CD4-positive, alpha-beta T cell treated with Interleukin-6 for 4 hours (primary cell): ENCODE results near the gene AHCYL1.
"Not testable (repeated sequence)": the region's sequence is repeated elsewhere in the genome, so short reads cannot be mapped to it uniquely, and the experiment has no call there.

Experiments
- DNase-seq: peaks from one replicate; pipeline ENCODE4 v3.0.0-alpha.2; 2020; ENCODE audit warnings: mixed read lengths

The AHCYL1 gene

DNA sequence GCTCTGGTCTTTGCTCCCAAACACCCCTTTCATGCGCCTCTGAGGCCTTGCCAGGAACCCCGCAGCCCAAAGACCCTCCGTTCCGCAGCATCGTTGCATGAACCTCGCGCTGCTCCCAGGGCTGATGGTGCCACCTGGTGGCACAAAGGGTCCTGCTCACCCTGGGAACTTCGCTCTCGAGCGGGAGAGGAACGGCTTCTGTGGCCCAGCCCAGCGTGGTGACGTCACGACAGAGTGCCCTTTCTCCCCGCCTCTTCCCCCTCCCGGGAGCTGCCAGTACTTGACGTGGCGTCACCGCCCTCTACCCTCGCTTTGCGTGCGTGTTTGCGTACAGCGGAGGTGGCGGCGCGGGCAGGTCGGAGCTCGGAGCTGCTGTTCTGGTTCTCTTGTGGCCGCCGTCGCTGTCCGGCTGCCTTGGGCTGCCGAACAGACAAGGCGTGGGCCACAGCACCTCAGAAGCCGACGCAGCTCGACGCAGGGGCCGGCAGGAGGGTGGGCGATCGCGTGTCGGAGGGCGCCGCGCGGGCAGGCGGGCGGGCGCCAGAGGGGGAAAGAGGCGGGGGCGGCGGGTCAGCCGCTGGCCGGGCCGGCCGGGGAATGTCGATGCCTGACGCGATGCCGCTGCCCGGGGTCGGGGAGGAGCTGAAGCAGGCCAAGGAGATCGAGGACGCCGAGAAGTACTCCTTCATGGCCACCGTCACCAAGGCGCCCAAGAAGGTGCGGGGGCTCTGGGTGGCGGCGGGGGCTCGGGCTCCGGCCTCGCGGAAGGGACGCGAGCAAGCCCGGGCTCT, at the start of gene AHCYL1:
Gene AHCYL1 (plus strand): TSS at position 310 of the 791 bp plus-strand sequence. CDS start 288 bp downstream, at position 598.
- peak; percentile 100 for DNase-seq

GRCh38 chr1:109935451-109935900, 49.1 kb upstream of the AHCYL1 start:
- DNase-seq: no peak

DNA sequence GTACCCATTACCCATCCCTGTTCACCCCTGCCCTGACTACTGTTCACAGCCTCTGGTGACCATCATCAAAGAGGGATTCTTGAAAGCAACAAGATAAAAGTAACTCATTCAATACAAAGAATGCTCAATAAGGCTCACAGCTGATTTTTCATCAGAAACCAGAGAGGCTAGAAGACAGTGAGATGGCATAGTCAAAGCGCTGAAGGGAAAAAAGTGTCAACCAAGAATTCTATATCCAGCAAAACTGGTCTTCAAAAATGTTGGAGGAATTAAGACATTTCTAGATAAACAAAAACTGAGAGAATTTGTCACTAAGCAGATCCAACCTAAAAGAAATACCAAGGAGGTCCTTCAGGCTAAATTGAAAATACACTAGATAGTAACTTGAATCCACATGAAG, 46.8 kb upstream of the AHCYL1 start:
- no peak for DNase-seq

DNA sequence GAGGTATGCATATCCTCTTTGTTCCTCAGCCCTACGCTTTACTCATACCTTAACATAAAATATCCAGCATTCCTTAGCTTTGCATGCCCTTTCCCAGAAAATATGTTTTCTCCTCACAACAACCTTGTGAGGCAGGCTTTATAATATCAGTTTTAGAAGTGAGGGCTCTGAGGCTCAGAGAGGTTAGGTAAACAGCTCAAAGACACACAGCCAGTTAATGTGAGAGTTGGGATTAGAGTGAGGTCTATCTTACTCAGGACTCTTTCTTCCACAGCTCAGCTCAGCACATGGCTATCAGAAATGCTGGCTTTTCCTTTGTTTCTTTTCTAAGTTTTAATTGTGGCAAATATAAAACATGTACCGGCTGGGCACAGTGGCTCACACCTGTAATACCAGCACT, 46.0 kb upstream of the AHCYL1 start:
- DNase-seq: no peak

- DNase-seq: no peak
These were observed 42.1 kb upstream of the AHCYL1 start for GRCh38 chr1:109942434-109942833.

- DNase-seq: no peak
These were observed 40.0 kb upstream of the AHCYL1 start for GRCh38 chr1:109944541-109944940.

GRCh38 chr1:109946511-109946910, 38.1 kb upstream of the AHCYL1 start:
- no peak for DNase-seq

- no peak for DNase-seq
These were observed 36.8 kb upstream of the AHCYL1 start for GRCh38 chr1:109947582-109948284.

GRCh38 chr1:109948285-109948630, 36.3 kb upstream of the AHCYL1 start:
- no peak for DNase-seq

- DNase-seq: no peak
These were observed 34.5 kb upstream of the AHCYL1 start for GRCh38 chr1:109950038-109950437.

- no peak for DNase-seq
These were observed 34.1 kb upstream of the AHCYL1 start for GRCh38 chr1:109950509-109950908.

GRCh38 chr1:109951501-109951900, 33.1 kb upstream of the AHCYL1 start:
- not testable (repeated sequence) for DNase-seq

GRCh38 chr1:109954041-109954512, 30.5 kb upstream of the AHCYL1 start:
- no peak for DNase-seq

- DNase-seq: no peak
These were observed 25.0 kb upstream of the AHCYL1 start for GRCh38 chr1:109959632-109959973.

GRCh38 chr1:109959974-109960744, 24.4 kb upstream of the AHCYL1 start:
- DNase-seq: no peak

DNA sequence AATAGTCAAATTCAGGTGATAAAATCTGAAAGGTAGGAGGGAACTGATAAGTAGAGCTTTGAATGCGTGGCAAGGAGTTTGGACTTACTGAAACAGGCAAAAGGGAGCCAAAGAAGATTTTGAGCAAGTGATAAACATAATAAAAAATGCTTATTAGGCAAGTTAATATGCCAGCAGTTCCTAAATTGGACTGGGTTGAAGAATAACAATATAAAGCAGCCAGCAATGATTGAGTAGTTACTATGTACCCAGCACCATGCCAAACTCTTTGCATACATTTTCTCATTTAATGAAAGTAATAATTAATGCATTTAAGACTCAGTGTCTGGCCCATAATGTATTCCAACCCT, 23.8 kb upstream of the AHCYL1 start:
- no peak for DNase-seq

- no peak for DNase-seq
These were observed 20.7 kb upstream of the AHCYL1 start for GRCh38 chr1:109963864-109964263.

GRCh38 chr1:109969146-109969829, 15.3 kb upstream of the AHCYL1 start:
- no peak for DNase-seq

- no peak for DNase-seq
These were observed 14.7 kb upstream of the AHCYL1 start for GRCh38 chr1:109969907-109970306.

GRCh38 chr1:109971559-109971958, 13.0 kb upstream of the AHCYL1 start:
- no peak for DNase-seq

GRCh38 chr1:109974191-109974590, 10.4 kb upstream of the AHCYL1 start:
- DNase-seq: no peak

DNA sequence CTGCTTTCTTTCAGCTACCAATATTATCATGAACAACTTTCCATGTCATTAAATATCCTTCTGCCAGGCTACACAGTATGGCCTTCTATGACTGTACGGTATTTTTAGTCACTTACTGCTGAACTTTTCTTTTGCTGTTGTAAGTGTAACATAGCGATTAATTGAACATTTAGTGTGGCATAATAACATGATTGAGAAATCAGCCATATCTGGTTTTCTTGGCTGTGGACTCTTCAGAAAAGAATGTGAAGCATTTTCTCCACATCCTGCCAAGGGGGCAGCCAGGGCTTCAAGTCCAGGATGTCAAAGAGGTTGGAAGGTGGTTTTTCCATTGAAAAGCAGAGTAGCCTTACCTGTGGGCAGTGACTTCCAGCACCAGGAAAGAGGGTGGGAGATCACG, 8.8 kb upstream of the AHCYL1 start:
- no peak for DNase-seq

GRCh38 chr1:109976762-109977161, 7.8 kb upstream of the AHCYL1 start:
- no peak for DNase-seq
